ENCODE results near the gene SMCO4. TPM values are rescaled to one million over a fixed set of nuclear protein-coding genes. Genes with fewer than 3 reads are reported as not detected.
"Not testable (repeated sequence)": the region's sequence is repeated elsewhere in the genome, so short reads cannot be mapped to it uniquely, and the experiment has no call there.

SMCO4 gene
- total RNA-seq, 1 experiment from 2014 or later, result 8.5 TPM

- BruUV-seq (replicated peaks), result no TSS peak
- intact Hi-C loops (cut with micrococcal nuclease), result no loop called here
- Mint-ChIP-seq H3K27me3 (ENCODE audit: insufficient read depth, unreplicated experiment) (no peaks in the 10 kb centered on the region), H3K4me3 (ENCODE audit: unreplicated experiment) (no peak overlapping the region), H3K27ac (ENCODE audit: low read depth, unreplicated experiment) (no peak overlapping the region), H3K36me3 (ENCODE audit: insufficient read depth, unreplicated experiment) (no peaks in the 10 kb centered on the region), H3K9me3 (ENCODE audit: unreplicated experiment) (no peaks in the 10 kb centered on the region), H3K4me1 (ENCODE audit: insufficient read depth, unreplicated experiment) (peaks cover 10% of the 10 kb centered on the region)
- POLR2A ChIA-PET, result interaction anchor here (0.7 to 1.1 kb wide), 2 partner anchors 13 to 534 kb away, joined by 3 to 4 read pairs; no protein-coding TSS in a partner anchor
- CTCF ChIA-PET, result interaction anchor here (0.8 to 9.6 kb wide), 3 partner anchors 12 to 300 kb away, joined by 3 to 94 read pairs (median 3); no protein-coding TSS in a partner anchor
- no peak for DNase-seq (ENCODE audit: unreplicated experiment)
- no peak for TF ChIP-seq CTCF (IDR thresholded peaks at IDR 0.05; ENCODE audit: unreplicated experiment)
Measured at GRCh38 chr11:93536101-93536861, 6.9 kb downstream of the SMCO4 start.

- intact Hi-C loops (cut with micrococcal nuclease); H3K27me3 Mint-ChIP-seq (ENCODE audit: insufficient read depth, unreplicated experiment); BruUV-seq (replicated peaks); H3K4me3 Mint-ChIP-seq (ENCODE audit: unreplicated experiment); H3K27ac Mint-ChIP-seq (ENCODE audit: low read depth, unreplicated experiment); H3K9me3 Mint-ChIP-seq (ENCODE audit: unreplicated experiment); DNase-seq (ENCODE audit: unreplicated experiment); H3K36me3 Mint-ChIP-seq (ENCODE audit: insufficient read depth, unreplicated experiment): not testable (repeated sequence)
- peaks cover 10% of the 10 kb centered on the region for H3K4me1 Mint-ChIP-seq (ENCODE audit: insufficient read depth, unreplicated experiment)
- POLR2A ChIA-PET, result interaction anchor here (0.7 kb wide), 1 partner anchor 12 kb away, joined by 3 read pairs; no protein-coding TSS in a partner anchor
- CTCF ChIA-PET, result interaction anchor here (0.8 to 9.6 kb wide), 2 partner anchors 12 to 299 kb away, joined by 3 to 94 read pairs; no protein-coding TSS in a partner anchor
Measured at GRCh38 chr11:93535578-93535977, 7.6 kb downstream of the SMCO4 start.

- H3K4me1 Mint-ChIP-seq (ENCODE audit: insufficient read depth, unreplicated experiment), result peaks cover 7% of the 10 kb centered on the region
- H3K4me3 Mint-ChIP-seq (ENCODE audit: unreplicated experiment), result no peak overlapping the region
- no peak for TF ChIP-seq CTCF (IDR thresholded peaks at IDR 0.05; ENCODE audit: unreplicated experiment)
- no peaks in the 10 kb centered on the region for H3K9me3 Mint-ChIP-seq (ENCODE audit: unreplicated experiment)
- CTCF ChIA-PET, result interaction anchor here (0.6 kb wide), 1 partner anchor 38 kb away, joined by 3 read pairs; no protein-coding TSS in a partner anchor
- POLR2A ChIA-PET, result no interaction called here
- DNase-seq (ENCODE audit: unreplicated experiment), result no peak
- intact Hi-C loops (cut with micrococcal nuclease), result no loop called here
- H3K27me3 Mint-ChIP-seq (ENCODE audit: insufficient read depth, unreplicated experiment), result no peaks in the 10 kb centered on the region
- no TSS peak for BruUV-seq (replicated peaks)
- no peaks in the 10 kb centered on the region for H3K36me3 Mint-ChIP-seq (ENCODE audit: insufficient read depth, unreplicated experiment)
- no peak overlapping the region for H3K27ac Mint-ChIP-seq (ENCODE audit: low read depth, unreplicated experiment)
Measured at GRCh38 chr11:93532806-93533205, 10.4 kb downstream of the SMCO4 start.

GRCh38 chr11:93532281-93532789 is 10.9 kb downstream of the SMCO4 start:
- Mint-ChIP-seq H3K4me1 (ENCODE audit: insufficient read depth, unreplicated experiment) (peaks cover 2% of the 10 kb centered on the region), H3K4me3 (ENCODE audit: unreplicated experiment) (no peak overlapping the region), H3K27me3 (ENCODE audit: insufficient read depth, unreplicated experiment) (no peaks in the 10 kb centered on the region), H3K36me3 (ENCODE audit: insufficient read depth, unreplicated experiment) (no peaks in the 10 kb centered on the region), H3K27ac (ENCODE audit: low read depth, unreplicated experiment) (no peak overlapping the region), H3K9me3 (ENCODE audit: unreplicated experiment) (no peaks in the 10 kb centered on the region)
- no peak for DNase-seq (ENCODE audit: unreplicated experiment)
- no TSS peak for BruUV-seq (replicated peaks)
- CTCF ChIA-PET, result interaction anchor here (0.6 to 2.0 kb wide), 3 partner anchors 10 to 298 kb away, joined by 3 to 8 read pairs (median 4); no protein-coding TSS in a partner anchor
- intact Hi-C loops (cut with micrococcal nuclease), result no loop called here
- TF ChIP-seq CTCF (IDR thresholded peaks at IDR 0.05; ENCODE audit: unreplicated experiment), result no peak
- POLR2A ChIA-PET, result no interaction called here
